ENCODE results near the gene UHRF1. TPM values are rescaled to one million over a fixed set of nuclear protein-coding genes. Genes with fewer than 3 reads are reported as not detected.

The UHRF1 gene
- total and polyA plus RNA-seq, 3 donors from 2014 or later, result 9.3 to 11.7 (median 10.0) TPM

DNA sequence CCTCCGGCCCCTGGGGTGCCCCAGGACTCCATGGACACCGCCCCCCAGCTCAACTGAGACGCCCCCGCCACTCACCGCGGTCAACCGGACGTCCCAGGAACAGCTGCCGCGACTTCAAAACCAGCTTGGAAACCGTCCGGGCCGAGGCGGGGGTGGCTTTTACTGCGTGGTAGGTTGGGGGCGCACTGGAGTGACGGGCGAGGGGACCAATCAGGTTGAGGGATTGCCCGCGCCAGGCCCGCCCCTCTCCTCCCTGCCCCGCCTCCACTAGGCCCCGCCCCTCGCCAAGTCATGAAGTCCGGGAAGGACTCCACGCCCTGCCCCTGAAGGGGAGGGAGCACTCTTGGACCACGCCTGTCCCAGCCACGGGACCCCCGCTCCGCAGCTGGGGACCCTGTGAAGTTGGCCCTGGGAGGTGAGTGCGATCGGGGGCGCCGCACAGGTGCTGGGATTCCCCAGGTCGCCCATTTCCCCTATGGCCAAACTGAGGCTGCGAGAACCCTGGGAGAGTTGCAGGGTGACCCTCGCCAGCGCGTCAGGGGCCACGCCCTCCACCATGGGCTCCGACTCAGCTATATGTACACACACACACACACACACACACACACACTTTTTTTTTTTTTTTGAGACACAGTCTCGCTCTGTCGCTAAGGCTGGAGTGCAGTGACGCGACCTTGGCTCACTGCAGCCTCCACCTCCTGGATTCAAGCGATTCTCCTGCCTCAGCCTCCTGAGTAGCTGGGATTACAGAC is 41.6 kb upstream of the UHRF1 start, which contains the start of gene PLIN3:
Gene PLIN3, minus strand, starts transcription at position 134 of the 752 bp plus-strand sequence. CDS start 6,273 bp downstream, outside the sequence.
- intact Hi-C loops (cut with DNase I; ENCODE audit: low total_unique reads), result no loop called here
- Histone ChIP-seq H3K4me3 (peak within 1 kb of the TSS; percentile 86 to 96), H3K36me3 (ENCODE audit: low read depth, missing control alignments) (no peaks in the 10 kb centered on the region), H3K27ac (peak within 1 kb of the TSS; percentile 82 to 90), H3K4me1 (peaks cover 15% of the 10 kb centered on the region), H3K27me3 (no peaks in the 10 kb centered on the region), H3K9me3 (no peaks in the 10 kb centered on the region)
- 6 to 14% methylated on average over 10 to 40 of the region's 46 CpGs for WGBS, 2 donors
- DNase-seq, result peak; percentile 98
- peak; percentile 61 for TF ChIP-seq POLR2A (IDR thresholded peaks at IDR 0.05)
- TF ChIP-seq, protein P1, sequence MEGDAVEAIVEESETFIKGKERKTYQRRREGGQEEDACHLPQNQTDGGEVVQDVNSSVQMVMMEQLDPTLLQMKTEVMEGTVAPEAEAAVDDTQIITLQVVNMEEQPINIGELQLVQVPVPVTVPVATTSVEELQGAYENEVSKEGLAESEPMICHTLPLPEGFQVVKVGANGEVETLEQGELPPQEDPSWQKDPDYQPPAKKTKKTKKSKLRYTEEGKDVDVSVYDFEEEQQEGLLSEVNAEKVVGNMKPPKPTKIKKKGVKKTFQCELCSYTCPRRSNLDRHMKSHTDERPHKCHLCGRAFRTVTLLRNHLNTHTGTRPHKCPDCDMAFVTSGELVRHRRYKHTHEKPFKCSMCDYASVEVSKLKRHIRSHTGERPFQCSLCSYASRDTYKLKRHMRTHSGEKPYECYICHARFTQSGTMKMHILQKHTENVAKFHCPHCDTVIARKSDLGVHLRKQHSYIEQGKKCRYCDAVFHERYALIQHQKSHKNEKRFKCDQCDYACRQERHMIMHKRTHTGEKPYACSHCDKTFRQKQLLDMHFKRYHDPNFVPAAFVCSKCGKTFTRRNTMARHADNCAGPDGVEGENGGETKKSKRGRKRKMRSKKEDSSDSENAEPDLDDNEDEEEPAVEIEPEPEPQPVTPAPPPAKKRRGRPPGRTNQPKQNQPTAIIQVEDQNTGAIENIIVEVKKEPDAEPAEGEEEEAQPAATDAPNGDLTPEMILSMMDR (IDR thresholded peaks at IDR 0.05), result no peak

DNA sequence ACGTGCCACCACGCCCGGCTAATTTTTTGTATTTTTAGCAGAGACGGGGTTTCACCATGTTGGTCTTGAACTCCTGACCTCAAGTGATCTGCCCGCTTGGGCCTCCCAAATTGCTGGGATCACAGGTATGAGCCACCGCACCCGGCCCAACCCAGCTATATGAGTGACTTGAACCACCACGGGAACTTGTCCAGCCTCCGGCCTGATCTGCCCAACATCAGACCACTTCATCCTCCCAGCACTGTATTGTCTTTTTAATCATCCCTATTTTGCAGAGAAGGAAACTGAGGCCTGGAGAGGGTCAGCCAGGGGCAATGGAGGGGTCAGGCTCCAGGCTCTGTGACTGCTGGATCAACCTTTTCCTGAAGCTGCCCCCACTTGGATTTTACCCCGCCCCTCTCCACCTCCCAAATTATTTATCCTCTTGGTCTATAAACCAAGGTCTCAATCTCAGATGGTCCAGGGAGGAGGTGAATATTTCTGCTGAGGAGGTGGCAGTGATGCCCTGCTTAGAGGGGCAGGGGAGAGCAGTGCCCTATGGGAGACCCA is 40.9 kb upstream of the UHRF1 start:
- H3K36me3 ChIP-seq (ENCODE audit: low read depth, missing control alignments), result no peaks in the 10 kb centered on the region
- 57 to 59% methylated on average over 10 of the region's 10 CpGs for WGBS, 2 donors
- H3K4me1 ChIP-seq, result peaks cover 15% of the 10 kb centered on the region
- H3K27ac ChIP-seq, result peak overlapping the region in 1 of 2 donors; percentile 82
- H3K27me3 ChIP-seq, result no peaks in the 10 kb centered on the region
- peak overlapping the region in 1 of 2 donors; percentile 96 for H3K4me3 ChIP-seq
- no peak for TF ChIP-seq POLR2A (IDR thresholded peaks at IDR 0.05)
- TF ChIP-seq, protein P1 (IDR thresholded peaks at IDR 0.05), result no peak
- intact Hi-C loops (cut with DNase I; ENCODE audit: low total_unique reads), result no loop called here
- no peaks in the 10 kb centered on the region for H3K9me3 ChIP-seq
- no peak for DNase-seq

DNA sequence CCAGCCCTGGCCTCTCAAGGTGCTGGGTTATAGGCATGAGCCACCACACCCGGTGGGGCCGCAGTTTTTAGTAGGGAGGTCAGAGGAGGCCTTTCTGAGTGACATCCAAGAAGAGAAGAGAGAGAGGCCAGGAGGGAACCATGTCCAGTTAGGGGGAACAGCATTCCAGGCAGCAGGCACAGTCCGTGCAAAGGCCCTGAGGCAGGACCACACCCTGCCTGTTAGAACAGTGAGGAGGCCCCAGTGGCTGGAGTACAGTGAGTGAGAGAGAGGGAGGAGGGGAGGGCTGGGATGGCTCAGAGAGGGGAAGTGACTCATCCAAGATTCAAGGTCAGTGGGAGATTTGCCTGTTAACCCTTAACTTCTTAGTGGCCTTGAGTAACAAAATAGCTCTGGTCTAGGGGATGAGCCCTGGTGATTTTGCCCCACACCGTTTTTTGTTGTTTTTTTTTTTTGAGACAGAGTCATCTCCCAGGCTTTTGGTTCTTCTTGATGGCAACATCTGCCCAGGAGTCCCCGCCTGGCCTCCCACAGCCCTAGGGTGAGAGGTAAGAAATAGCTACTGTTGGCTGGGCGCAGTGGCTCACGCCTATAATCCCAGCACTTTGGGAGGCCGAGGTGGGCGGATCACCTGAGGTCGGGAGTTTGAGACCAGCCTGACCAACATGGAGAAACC is 39.1 kb upstream of the UHRF1 start:
- Histone ChIP-seq H3K27ac (peak overlapping the region in 1 of 2 donors; percentile 45), H3K36me3 (ENCODE audit: low read depth, missing control alignments) (no peaks in the 10 kb centered on the region), H3K27me3 (no peaks in the 10 kb centered on the region), H3K4me1 (peaks cover 15% of the 10 kb centered on the region), H3K9me3 (no peaks in the 10 kb centered on the region), H3K4me3 (no peak overlapping the region)
- TF ChIP-seq, protein P1 (IDR thresholded peaks at IDR 0.05), result no peak
- no peak for TF ChIP-seq POLR2A (IDR thresholded peaks at IDR 0.05)
- DNase-seq, result peak; percentile 40
- intact Hi-C loops (cut with DNase I; ENCODE audit: low total_unique reads), result loop anchor here (5.0 kb wide), 1 partner anchor 162 kb away; no protein-coding TSS in a partner anchor
- WGBS, 2 donors, result 70% methylated on average over 9 to 10 of the region's 10 CpGs

DNA sequence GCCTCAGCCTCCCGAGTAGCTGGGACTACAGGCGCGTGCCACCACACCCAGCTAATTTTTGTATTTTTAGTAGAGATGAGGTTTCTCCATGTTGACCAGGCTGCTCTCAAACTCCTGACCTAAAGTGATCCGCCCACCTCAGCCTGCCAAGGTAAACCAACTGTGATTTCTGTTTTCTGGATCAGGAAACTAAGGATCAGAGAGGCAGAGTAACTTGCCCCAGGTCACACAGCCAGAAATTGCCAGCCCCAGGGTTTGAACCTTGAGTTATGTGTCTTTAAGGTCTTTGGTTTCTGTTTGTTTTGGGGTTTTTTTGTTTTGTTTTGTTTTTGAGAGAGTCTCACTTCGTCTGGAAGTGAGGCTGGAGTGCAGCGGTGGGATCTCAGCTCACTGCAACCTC is 37.6 kb upstream of the UHRF1 start:
- Histone ChIP-seq H3K4me1 (peaks cover 4% of the 10 kb centered on the region), H3K9me3 (no peaks in the 10 kb centered on the region), H3K36me3 (ENCODE audit: low read depth, missing control alignments) (no peaks in the 10 kb centered on the region), H3K27me3 (no peaks in the 10 kb centered on the region), H3K4me3 (no peak overlapping the region), H3K27ac (no peak overlapping the region)
- intact Hi-C loops (cut with DNase I; ENCODE audit: low total_unique reads), result loop anchor here (5.0 kb wide), 1 partner anchor 161 kb away; no protein-coding TSS in a partner anchor
- WGBS, 2 donors, result 67 to 85% methylated on average over 6 of the region's 6 CpGs
- TF ChIP-seq, protein P1 (IDR thresholded peaks at IDR 0.05), result no peak
- no peak for TF ChIP-seq POLR2A (IDR thresholded peaks at IDR 0.05)
- DNase-seq, result no peak
